B cell (primary cell): ENCODE results near the gene ANKS1A. TPM values are rescaled to one million over a fixed set of nuclear protein-coding genes. Genes with fewer than 3 reads are reported as not detected.

ENCODE experiments used
- ATAC-seq: fragments of 200-7000 bp; cut with Tn5 transposase; one replicate; pipeline ENCODE4 v1.10.0; 2021; ENCODE audit warnings: low read depth, mild to moderate bottlenecking, moderate number of reproducible peaks, moderate library complexity
- CTCF ChIA-PET: fragments of 350-600 bp; sonication (Branson Sonifier 250); formaldehyde crosslinking; loops from one replicate; lab custom pipeline; 2021; ENCODE audit warnings: antibody characterized with exemption, inconsistent platforms; lab: Charles Lee
- POLR2A ChIA-PET: fragments of 350-600 bp; sonication (Branson Sonifier 250); formaldehyde crosslinking; loops from one replicate; lab custom pipeline; 2021; ENCODE audit warnings: antibody characterized with exemption; lab: Charles Lee
- DNase-seq: peaks from one replicate; pipeline ENCODE4 v3.0.0; 2013
- H2AFZ ChIP-seq: 2 replicates; pipeline ENCODE4 v1.6.1; 2012; ENCODE audit warnings: mild to moderate bottlenecking, low read depth, low read length; ENCODE audit not compliant: insufficient read depth, poor library complexity, severe bottlenecking
- H3K27ac ChIP-seq, 2 donors: 1 replicate in 1 of 2; 2 replicates in 1 of 2; pipeline ENCODE4 v1.5.1; 2012 to 2013; ENCODE audit warnings: low read length in 2 of 2, mild to moderate bottlenecking in 2 of 2, moderate library complexity in 1 of 2
- H3K27me3 ChIP-seq, 4 experiments: fragments of 200-600 bp in 1 of 4; sonication (generic) in 1 of 4; replicated peaks in 1 of 4; 1 replicate in 2 of 4; 2 replicates in 2 of 4; pipeline versions ENCODE4 v1.6.1 to v1.7.0; 2013 to 2016; ENCODE audit warnings: low read length in 3 of 4, mild to moderate bottlenecking in 2 of 4, mixed read lengths in 1 of 4, moderate library complexity in 1 of 4; ENCODE audit not compliant: insufficient read depth in 4 of 4, control insufficient read depth in 3 of 4; ENCODE audit errors: control extremely low read depth in 1 of 4
- H3K36me3 ChIP-seq, 2 experiments: replicated peaks in 1 of 2; 1 replicate in 1 of 2; 2 replicates in 1 of 2; pipeline versions ENCODE4 v1.6.1 to v1.7.1; 2013; ENCODE audit warnings: low read length in 1 of 2; ENCODE audit not compliant: insufficient read depth in 2 of 2, control insufficient read depth in 1 of 2; ENCODE audit errors: control extremely low read depth in 1 of 2, extremely low read depth in 1 of 2
- H3K4me1 ChIP-seq, 2 donors: fragments of 200-600 bp in 1 of 2; sonication (generic) in 1 of 2; 1 replicate in 1 of 2; 2 replicates in 1 of 2; pipeline versions ENCODE4 v1.5.1 to v1.6.1; 2013 to 2017; ENCODE audit warnings: low read length in 2 of 2; ENCODE audit not compliant: control insufficient read depth in 2 of 2, insufficient read depth in 2 of 2
- H3K4me2 ChIP-seq: replicated peaks from 2 replicates; pipeline ENCODE3; 2012; ENCODE audit warnings: mild to moderate bottlenecking, low read depth, low read length; ENCODE audit not compliant: poor library complexity, severe bottlenecking
- H3K4me3 ChIP-seq, 5 experiments: fragments of 200-600 bp in 1 of 5; sonication (generic) in 1 of 5; 1 replicate in 3 of 5; 2 replicates in 2 of 5; pipeline versions ENCODE4 v1.5.1 to v1.7.0; 2011 to 2016; ENCODE audit warnings: low read length in 4 of 5, mild to moderate bottlenecking in 4 of 5, low read depth in 2 of 5, control low read depth in 1 of 5, moderate library complexity in 1 of 5; ENCODE audit not compliant: insufficient read depth in 1 of 5; ENCODE audit errors: control extremely low read depth in 1 of 5, extremely low read depth in 1 of 5
- H3K79me2 ChIP-seq: fragments of 200-600 bp; sonication (generic); one replicate; pipeline ENCODE4 v1.6.0; 2016; ENCODE audit warnings: low read length; ENCODE audit not compliant: control insufficient read depth, insufficient read depth
- H3K9ac ChIP-seq: fragments of 200-600 bp; sonication (generic); 2 replicates; pipeline ENCODE4 v1.6.1; 2017; ENCODE audit warnings: mild to moderate bottlenecking, low read length, moderate library complexity
- H3K9me3 ChIP-seq, 3 donors: one replicate each; pipeline versions ENCODE4 v1.6.1 to v1.7.1; 2013; ENCODE audit warnings: low read length in 2 of 3; ENCODE audit not compliant: control insufficient read depth in 2 of 3, insufficient read depth in 1 of 3; ENCODE audit errors: control extremely low read depth in 1 of 3
- H4K20me1 ChIP-seq: 2 replicates; pipeline ENCODE4 v1.6.0; 2012; ENCODE audit warnings: mild to moderate bottlenecking, low read length; ENCODE audit not compliant: insufficient read depth, control insufficient read depth, poor library complexity, severe bottlenecking
- H3K27ac Mint-ChIP-seq: one replicate; pipeline ENCODE4 v1.8.0; 2021; ENCODE audit warnings: mixed read lengths
- H3K27me3 Mint-ChIP-seq: one replicate; pipeline ENCODE4 v1.8.0; 2021; ENCODE audit warnings: mixed read lengths
- H3K4me1 Mint-ChIP-seq: one replicate; pipeline ENCODE4 v1.8.0; 2021; ENCODE audit warnings: mixed read lengths
- H3K4me3 Mint-ChIP-seq: one replicate; pipeline ENCODE4 v1.8.0; 2021; ENCODE audit warnings: mixed read lengths
- H3K9me3 Mint-ChIP-seq: one replicate; pipeline ENCODE4 v1.8.0; 2022; ENCODE audit warnings: mixed read lengths; ENCODE audit not compliant: insufficient read depth
- CTCF ChIP-seq: fragments of 200-600 bp; IDR thresholded peaks from one replicate; pipeline ENCODE4 v1.8.0; 2022; ENCODE audit warnings: antibody characterized with exemption, mild to moderate bottlenecking
- EZH2 ChIP-seq: IDR thresholded peaks from 2 replicates; pipeline ENCODE4 v1.6.1; 2012; ENCODE audit warnings: borderline replicate concordance, low read depth, mild to moderate bottlenecking, moderate library complexity, low read length; ENCODE audit not compliant: insufficient read depth, poor library complexity, severe bottlenecking
- whole genome bisulfite sequencing: methylation state at CpG from one replicate; pipeline ENCODE4 v1.1.5; 2013; ENCODE audit warnings: missing lambda C conversion rate; ENCODE audit not compliant: insufficient coverage; 5-methylcytosine and 5-hydroxymethylcytosine counted together
- intact Hi-C: fragments of 100-400 bp; cut with micrococcal nuclease; formaldehyde crosslinking; loops from one replicate; pipeline ENCODE4 v1.10.0; 2022
- polyA plus RNA-seq: library from polyadenylated mRNA; depleted of rRNA; stranded (reverse); fragments of >200 nt; gene quantifications from 2 replicates; pipeline ENCODE4 v1.2.3, GENCODE V29; 2012
- total RNA-seq, 2 donors: library from RNA; stranded (reverse); fragments of 120-200 nt in 1 of 2; gene quantifications; 1 replicate in 1 of 2; 2 replicates in 1 of 2; pipeline versions ENCODE4 v1.2.3 to v1.2.4, GENCODE V29; 2013 to 2022

Gene ANKS1A
- total and polyA plus RNA-seq, 2 donors (not counting 1 experiment from before 2014, with no cell fraction given) = 3.4 to 19.7 TPM

- TF ChIP-seq CTCF (no peak), EZH2 (no peak)
- Mint-ChIP-seq H3K4me1 (no peaks in the 10 kb centered on the region), H3K27ac (no peak overlapping the region), H3K9me3 (no peaks in the 10 kb centered on the region), H3K27me3 (no peaks in the 10 kb centered on the region), H3K4me3 (no peak overlapping the region)
- ChIA-PET CTCF (interaction anchor here (1.2 kb wide), 1 partner anchor 16 kb away, joined by 4 read pairs; no protein-coding TSS in a partner anchor), POLR2A (no interaction called here)
- H2AFZ ChIP-seq = no peak overlapping the region
- H3K4me3 ChIP-seq = no peak overlapping the region
- no peak overlapping the region for H3K27ac ChIP-seq
- DNase-seq (no peak), ATAC-seq (no peak)
- no peaks in the 10 kb centered on the region for H3K27me3 ChIP-seq
- intact Hi-C loops = no loop called here
- H3K36me3 ChIP-seq = peaks cover 10 to 18% of the 10 kb centered on the region in 2 experiments
- no peaks in the 10 kb centered on the region for H3K9me3 ChIP-seq
- no peak overlapping the region for H3K4me2 ChIP-seq
- H3K79me2 ChIP-seq = no peaks in the 10 kb centered on the region
- WGBS = 100% methylated on average over 2 of the region's 3 CpGs
- H3K9ac ChIP-seq = no peak overlapping the region
- no peaks in the 10 kb centered on the region for H3K4me1 ChIP-seq
- H4K20me1 ChIP-seq = peaks cover 4% of the 10 kb centered on the region
These were observed 81.4 kb downstream of the ANKS1A start for GRCh38 chr6:34970488-34970887.

GRCh38 chr6:34970957-34971356 is 81.9 kb downstream of the ANKS1A start:
- no peaks in the 10 kb centered on the region for H3K9me3 Mint-ChIP-seq
- H3K4me1 Mint-ChIP-seq = no peaks in the 10 kb centered on the region
- peaks cover 10 to 18% of the 10 kb centered on the region in 2 experiments for H3K36me3 ChIP-seq
- no peaks in the 10 kb centered on the region for H3K27me3 ChIP-seq
- ChIA-PET POLR2A (no interaction called here), CTCF (no interaction called here)
- intact Hi-C loops = no loop called here
- TF ChIP-seq EZH2 = no peak
- TF ChIP-seq CTCF = no peak
- no peak overlapping the region for H3K27ac ChIP-seq
- no peaks in the 10 kb centered on the region for H3K4me1 ChIP-seq
- H4K20me1 ChIP-seq = peaks cover 4% of the 10 kb centered on the region
- H3K27ac Mint-ChIP-seq = no peak overlapping the region
- 100% methylated on average over 1 of the region's 2 CpGs for WGBS
- no peaks in the 10 kb centered on the region for H3K9me3 ChIP-seq
- H3K27me3 Mint-ChIP-seq = no peaks in the 10 kb centered on the region
- no peaks in the 10 kb centered on the region for H3K79me2 ChIP-seq
- H3K4me2 ChIP-seq = no peak overlapping the region
- ATAC-seq (no peak), DNase-seq (no peak)
- no peak overlapping the region for H3K9ac ChIP-seq
- no peak overlapping the region for H3K4me3 Mint-ChIP-seq
- no peak overlapping the region for H2AFZ ChIP-seq
- no peak overlapping the region for H3K4me3 ChIP-seq
